ENCODE data around the gene C20orf96.

Gene C20orf96

DNA sequence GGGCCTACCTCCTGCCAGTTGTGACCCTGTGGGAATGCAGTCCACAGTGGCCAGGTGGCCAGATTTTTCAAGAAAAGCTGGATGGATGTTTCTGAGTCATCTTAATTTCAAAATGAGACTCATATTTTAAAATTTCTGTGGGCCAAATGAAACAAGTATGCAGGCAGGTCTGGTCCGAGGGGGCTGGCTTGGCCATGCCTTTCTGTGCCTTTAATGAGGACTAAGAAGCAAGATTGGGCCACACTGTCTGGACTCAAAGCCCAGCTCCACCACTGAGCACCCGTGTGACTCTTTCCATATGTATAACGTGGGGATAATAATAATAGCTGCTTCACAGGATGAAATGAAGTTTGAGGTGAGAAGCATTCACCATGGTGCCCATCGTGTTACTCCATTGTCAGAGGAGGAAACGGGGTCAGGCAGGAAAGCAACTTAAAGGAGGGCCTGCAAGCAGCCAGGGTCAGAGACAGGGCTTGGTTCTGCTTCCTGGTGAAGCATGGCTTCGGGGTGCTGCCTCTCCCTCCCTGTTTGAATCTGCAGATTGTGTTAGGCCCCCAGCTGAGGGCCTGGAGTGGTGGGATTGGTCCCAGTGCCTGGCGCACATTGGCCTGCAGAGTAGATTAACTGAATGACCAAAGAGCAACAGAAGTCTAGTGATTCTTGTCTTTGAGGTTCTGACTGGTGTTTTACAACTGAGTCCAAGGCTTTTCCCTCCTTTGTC, 38.6 kb upstream of the C20orf96 start:
- TF ChIP-seq MYC (IDR thresholded peaks at IDR 0.05; ENCODE audit: low read depth, low read length) = no peak
- TF ChIP-seq, protein P1, sequence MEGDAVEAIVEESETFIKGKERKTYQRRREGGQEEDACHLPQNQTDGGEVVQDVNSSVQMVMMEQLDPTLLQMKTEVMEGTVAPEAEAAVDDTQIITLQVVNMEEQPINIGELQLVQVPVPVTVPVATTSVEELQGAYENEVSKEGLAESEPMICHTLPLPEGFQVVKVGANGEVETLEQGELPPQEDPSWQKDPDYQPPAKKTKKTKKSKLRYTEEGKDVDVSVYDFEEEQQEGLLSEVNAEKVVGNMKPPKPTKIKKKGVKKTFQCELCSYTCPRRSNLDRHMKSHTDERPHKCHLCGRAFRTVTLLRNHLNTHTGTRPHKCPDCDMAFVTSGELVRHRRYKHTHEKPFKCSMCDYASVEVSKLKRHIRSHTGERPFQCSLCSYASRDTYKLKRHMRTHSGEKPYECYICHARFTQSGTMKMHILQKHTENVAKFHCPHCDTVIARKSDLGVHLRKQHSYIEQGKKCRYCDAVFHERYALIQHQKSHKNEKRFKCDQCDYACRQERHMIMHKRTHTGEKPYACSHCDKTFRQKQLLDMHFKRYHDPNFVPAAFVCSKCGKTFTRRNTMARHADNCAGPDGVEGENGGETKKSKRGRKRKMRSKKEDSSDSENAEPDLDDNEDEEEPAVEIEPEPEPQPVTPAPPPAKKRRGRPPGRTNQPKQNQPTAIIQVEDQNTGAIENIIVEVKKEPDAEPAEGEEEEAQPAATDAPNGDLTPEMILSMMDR (IDR thresholded peaks at IDR 0.05; ENCODE audit: low read depth, low read length) = no peak
- TF ChIP-seq POLR2A (IDR thresholded peaks at IDR 0.05; ENCODE audit: extremely low read depth, insufficient read length) = no peak
- TF ChIP-seq, protein P2, sequence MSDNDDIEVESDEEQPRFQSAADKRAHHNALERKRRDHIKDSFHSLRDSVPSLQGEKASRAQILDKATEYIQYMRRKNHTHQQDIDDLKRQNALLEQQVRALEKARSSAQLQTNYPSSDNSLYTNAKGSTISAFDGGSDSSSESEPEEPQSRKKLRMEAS (IDR thresholded peaks at IDR 0.05; ENCODE audit: low read depth, low read length) = 0 out of 2 replicates have a peak, but pooled peaks have one; percentile 9
- peak overlapping the region; percentile 76 for H3K4me3 ChIP-seq (ENCODE audit: low read depth, low read length)
- DNase-seq (ENCODE audit: low read depth) = peak; percentile 31

GRCh38 chr20:328027-328974, 37.8 kb upstream of the C20orf96 start:
- TF ChIP-seq MYC (IDR thresholded peaks at IDR 0.05; ENCODE audit: low read depth, low read length) = no peak
- TF ChIP-seq, protein P2 (IDR thresholded peaks at IDR 0.05; ENCODE audit: low read depth, low read length) = no peak
- TF ChIP-seq POLR2A (IDR thresholded peaks at IDR 0.05; ENCODE audit: extremely low read depth, insufficient read length) = no peak
- TF ChIP-seq, protein P1 (IDR thresholded peaks at IDR 0.05; ENCODE audit: low read depth, low read length) = no peak
- H3K4me3 ChIP-seq (ENCODE audit: low read depth, low read length) = peak overlapping the region; percentile 76
- DNase-seq (ENCODE audit: low read depth) = peak; percentile 41

- H3K4me3 ChIP-seq (ENCODE audit: low read depth, low read length) = peak overlapping the region; percentile 82
- peak; percentile 97 for DNase-seq (ENCODE audit: low read depth)
- TF ChIP-seq POLR2A (IDR thresholded peaks at IDR 0.05; ENCODE audit: extremely low read depth, insufficient read length) = peak; percentile 81
- TF ChIP-seq, protein P1 (IDR thresholded peaks at IDR 0.05; ENCODE audit: low read depth, low read length) = no peak
- TF ChIP-seq, protein P2 (IDR thresholded peaks at IDR 0.05; ENCODE audit: low read depth, low read length) = peak; percentile 80
- peak; percentile 91 for TF ChIP-seq MYC (IDR thresholded peaks at IDR 0.05; ENCODE audit: low read depth, low read length)
Observed at GRCh38 chr20:327186-328026, 36.9 kb upstream of the C20orf96 start.

DNA sequence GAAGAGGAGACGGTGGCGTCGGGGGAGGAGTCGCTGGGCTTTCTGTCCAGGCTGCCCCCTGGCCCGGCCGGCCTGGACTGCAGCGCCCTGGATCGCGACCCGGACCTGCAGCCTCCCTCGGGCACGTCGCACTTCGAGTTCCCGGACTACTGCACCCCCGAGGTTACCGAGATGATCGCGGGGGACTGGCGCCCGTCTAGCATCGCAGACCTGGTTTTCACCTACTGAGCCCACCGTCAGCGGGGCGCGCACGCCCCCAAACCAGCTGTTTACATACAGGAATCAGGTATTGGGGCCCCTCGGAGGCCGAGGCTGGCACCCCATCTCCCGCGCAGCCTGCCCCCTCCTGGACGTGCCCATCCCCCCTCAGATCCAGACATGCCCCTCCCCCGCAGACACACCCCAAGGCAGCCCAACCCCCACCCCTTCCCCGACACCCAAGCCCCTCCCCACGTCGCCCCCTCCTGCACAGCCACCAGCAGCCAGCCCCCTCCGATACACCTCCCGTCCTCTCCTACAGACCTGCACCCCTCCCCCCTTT, 36.2 kb upstream of the C20orf96 start:
- TF ChIP-seq, protein P1 (IDR thresholded peaks at IDR 0.05; ENCODE audit: low read depth, low read length) = no peak
- TF ChIP-seq POLR2A (IDR thresholded peaks at IDR 0.05; ENCODE audit: extremely low read depth, insufficient read length) = no peak
- TF ChIP-seq, protein P2 (IDR thresholded peaks at IDR 0.05; ENCODE audit: low read depth, low read length) = no peak
- no peak for TF ChIP-seq MYC (IDR thresholded peaks at IDR 0.05; ENCODE audit: low read depth, low read length)
- H3K4me3 ChIP-seq (ENCODE audit: low read depth, low read length) = peak overlapping the region; percentile 82
- DNase-seq (ENCODE audit: low read depth) = peak; percentile 71
